GM12801 (cell line): ENCODE results near the gene TRIO.

Experiments used
- CTCF ChIP-seq: IDR thresholded peaks from one replicate; pipeline ENCODE4 v1.5.1; 2011; ENCODE audit warnings: control low read depth; ENCODE audit not compliant: insufficient read length; ENCODE audit errors: extremely low read depth

The TRIO gene

GRCh38 chr5:14209222-14209822 lies 66.2 kb downstream of the TRIO start:
- TF ChIP-seq CTCF = no peak

- TF ChIP-seq CTCF = no peak
These were observed 66.7 kb downstream of the TRIO start for GRCh38 chr5:14209836-14210235.

GRCh38 chr5:14210729-14211128 lies 67.6 kb downstream of the TRIO start:
- no peak for TF ChIP-seq CTCF

GRCh38 chr5:14211818-14212803 lies 69.0 kb downstream of the TRIO start:
- no peak for TF ChIP-seq CTCF

GRCh38 chr5:14212838-14213237 lies 69.7 kb downstream of the TRIO start:
- no peak for TF ChIP-seq CTCF

GRCh38 chr5:14213253-14213652 lies 70.1 kb downstream of the TRIO start:
- no peak for TF ChIP-seq CTCF

- TF ChIP-seq CTCF = no peak
These were observed 70.9 kb downstream of the TRIO start for GRCh38 chr5:14213813-14214585.
